Body of pancreas (tissue), 4 donors: ENCODE results near the gene SH3PXD2A. TPM values are rescaled to one million over a fixed set of nuclear protein-coding genes. Genes with fewer than 3 reads are reported as not detected.

Source experiments
- ATAC-seq: fragments of 150-250 bp; one replicate; pipeline ENCODE4 v1.9.1; 2016
- DNase-seq, 4 donors: peaks; one replicate each; pipeline ENCODE4 v3.0.0-alpha.2; 2019
- H3K27ac ChIP-seq, 4 donors: fragments of 200-600 bp; sonication (generic); 1 replicate in 3 of 4; 2 replicates in 1 of 4; pipeline versions ENCODE4 v1.5.1 to v1.6.1; 2016 to 2019; ENCODE audit warnings: mild to moderate bottlenecking in 1 of 4, mixed read lengths in 1 of 4, moderate library complexity in 1 of 4
- H3K27me3 ChIP-seq, 2 donors: fragments of 200-600 bp; sonication (generic); one replicate each; pipeline ENCODE4 v1.6.0; 2016; ENCODE audit warnings: mild to moderate bottlenecking in 1 of 2
- H3K36me3 ChIP-seq, 2 donors: fragments of 200-600 bp; sonication (generic); replicated peaks in 1 of 2; 2 replicates each; pipeline ENCODE4 v1.5.1; 2016; ENCODE audit warnings: low read depth in 2 of 2; ENCODE audit not compliant: insufficient read depth in 1 of 2
- H3K4me1 ChIP-seq: fragments of 200-600 bp; sonication (generic); one replicate; pipeline ENCODE4 v1.6.0; 2016
- H3K4me3 ChIP-seq, 2 donors: fragments of 200-600 bp; sonication (generic); 1 replicate in 1 of 2; 2 replicates in 1 of 2; pipeline ENCODE4 v1.5.1; 2016 to 2019
- H3K9me3 ChIP-seq, 3 donors: fragments of 200-600 bp; sonication (generic); 1 replicate in 2 of 3; 2 replicates in 1 of 3; pipeline ENCODE4 v1.5.1; 2016
- POLR2A ChIP-seq, 3 donors: fragments of 450-650 bp; IDR thresholded peaks; one replicate each; pipeline ENCODE4 v1.6.1; 2016; ENCODE audit warnings: antibody characterized with exemption in 3 of 3, mild to moderate bottlenecking in 2 of 3
- WGBS, 2 donors: methylation state at CpG; one replicate each; pipeline ENCODE4 v1.1.5; 2017; 5-methylcytosine and 5-hydroxymethylcytosine counted together
- intact Hi-C: fragments of 100-400 bp; cut with DNase I; formaldehyde crosslinking; loops from one replicate; pipeline ENCODE4 v1.15.1; 2023
- total RNA-seq, 2 donors: library from RNA; depleted of rRNA; stranded (reverse); fragments of >200 nt; gene quantifications; one replicate each; pipeline ENCODE4 v1.1.0, GENCODE V29; 2016
- TF ChIP-seq, protein P1 (sequence below), 7 experiments: fragments of 450-650 bp in 4 of 7; fragments of 200-600 bp in 3 of 7; sonication (generic) in 3 of 7; IDR thresholded peaks; one replicate each; pipeline ENCODE4 v1.5.1; 2016 to 2019; ENCODE audit warnings: antibody characterized with exemption in 7 of 7

SH3PXD2A gene
- total RNA-seq, 2 donors from 2014 or later, result 7.3 to 9.9 TPM

DNA sequence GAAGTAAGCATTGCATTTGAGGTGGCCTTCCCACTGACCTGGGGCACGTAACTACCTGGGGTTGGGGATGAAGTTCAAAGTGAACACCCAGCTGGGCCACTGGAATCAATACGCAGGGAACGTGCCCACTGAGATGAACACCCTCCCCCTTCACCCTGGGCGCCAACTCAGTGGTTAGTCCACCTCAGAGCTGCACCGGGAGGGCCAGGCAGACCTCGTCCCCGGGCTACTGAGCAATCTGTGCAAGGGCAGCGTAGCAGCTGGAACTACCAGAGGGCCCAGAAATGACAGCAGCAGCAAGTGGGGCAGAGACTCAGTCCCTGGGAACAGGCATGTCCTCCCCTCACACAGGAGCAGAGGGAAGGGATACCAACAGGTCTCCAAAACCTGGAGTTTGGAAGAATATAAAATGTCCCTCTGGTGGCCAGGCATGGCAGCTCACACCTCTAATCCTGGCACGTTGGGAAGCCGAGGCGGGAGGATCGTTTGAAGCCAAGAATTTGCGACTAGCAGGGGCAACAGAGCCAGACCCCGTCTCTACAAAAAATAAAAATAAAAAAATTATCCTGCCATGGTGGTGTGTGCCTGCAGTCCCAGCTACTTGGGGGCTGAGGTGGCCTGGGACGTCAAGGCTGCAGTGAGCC, 143.9 kb downstream of the SH3PXD2A start:
- Histone ChIP-seq H3K27ac (no peak overlapping the region), H3K4me3 (no peak overlapping the region), H3K9me3 (no peaks in the 10 kb centered on the region), H3K4me1 (peaks cover 13% of the 10 kb centered on the region), H3K36me3 (no peaks in the 10 kb centered on the region), H3K27me3 (no peaks in the 10 kb centered on the region)
- WGBS, 2 donors, result 57 to 74% methylated on average over 13 to 15 of the region's 15 CpGs
- TF ChIP-seq POLR2A (IDR thresholded peaks at IDR 0.05), result no peak
- TF ChIP-seq, protein P1, sequence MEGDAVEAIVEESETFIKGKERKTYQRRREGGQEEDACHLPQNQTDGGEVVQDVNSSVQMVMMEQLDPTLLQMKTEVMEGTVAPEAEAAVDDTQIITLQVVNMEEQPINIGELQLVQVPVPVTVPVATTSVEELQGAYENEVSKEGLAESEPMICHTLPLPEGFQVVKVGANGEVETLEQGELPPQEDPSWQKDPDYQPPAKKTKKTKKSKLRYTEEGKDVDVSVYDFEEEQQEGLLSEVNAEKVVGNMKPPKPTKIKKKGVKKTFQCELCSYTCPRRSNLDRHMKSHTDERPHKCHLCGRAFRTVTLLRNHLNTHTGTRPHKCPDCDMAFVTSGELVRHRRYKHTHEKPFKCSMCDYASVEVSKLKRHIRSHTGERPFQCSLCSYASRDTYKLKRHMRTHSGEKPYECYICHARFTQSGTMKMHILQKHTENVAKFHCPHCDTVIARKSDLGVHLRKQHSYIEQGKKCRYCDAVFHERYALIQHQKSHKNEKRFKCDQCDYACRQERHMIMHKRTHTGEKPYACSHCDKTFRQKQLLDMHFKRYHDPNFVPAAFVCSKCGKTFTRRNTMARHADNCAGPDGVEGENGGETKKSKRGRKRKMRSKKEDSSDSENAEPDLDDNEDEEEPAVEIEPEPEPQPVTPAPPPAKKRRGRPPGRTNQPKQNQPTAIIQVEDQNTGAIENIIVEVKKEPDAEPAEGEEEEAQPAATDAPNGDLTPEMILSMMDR (IDR thresholded peaks at IDR 0.05), result no peak
- DNase-seq, result no peak
- intact Hi-C loops, result loop anchor here (5.0 kb wide), 1 partner anchor 146 kb away; the partner anchor contains the start of gene SH3PXD2A
- no peak for ATAC-seq

DNA sequence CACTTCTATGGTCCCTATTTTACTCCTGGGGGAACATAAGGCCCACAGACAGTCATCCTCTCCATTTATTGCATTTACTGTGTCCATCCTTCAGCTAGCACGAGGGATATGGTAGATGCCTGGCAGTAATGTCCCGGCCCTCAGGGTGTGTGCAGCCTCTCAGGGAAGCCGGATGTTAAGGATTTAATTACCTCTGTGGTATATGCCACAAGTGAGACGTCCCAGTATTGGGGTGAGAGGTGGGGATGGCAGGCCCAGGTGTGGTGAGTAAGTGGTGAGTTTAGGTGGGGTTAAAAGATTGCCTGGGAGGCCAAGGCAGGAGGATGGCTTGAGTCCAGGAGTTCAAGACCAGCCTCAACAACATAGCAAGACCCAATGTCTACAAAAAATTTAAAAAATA, 144.9 kb downstream of the SH3PXD2A start:
- no peak for ATAC-seq
- WGBS, 2 donors, result 56 to 69% methylated on average over 4 of the region's 4 CpGs
- intact Hi-C loops, result loop anchor here (5.0 kb wide), 1 partner anchor 147 kb away; the partner anchor contains the start of gene SH3PXD2A

DNA sequence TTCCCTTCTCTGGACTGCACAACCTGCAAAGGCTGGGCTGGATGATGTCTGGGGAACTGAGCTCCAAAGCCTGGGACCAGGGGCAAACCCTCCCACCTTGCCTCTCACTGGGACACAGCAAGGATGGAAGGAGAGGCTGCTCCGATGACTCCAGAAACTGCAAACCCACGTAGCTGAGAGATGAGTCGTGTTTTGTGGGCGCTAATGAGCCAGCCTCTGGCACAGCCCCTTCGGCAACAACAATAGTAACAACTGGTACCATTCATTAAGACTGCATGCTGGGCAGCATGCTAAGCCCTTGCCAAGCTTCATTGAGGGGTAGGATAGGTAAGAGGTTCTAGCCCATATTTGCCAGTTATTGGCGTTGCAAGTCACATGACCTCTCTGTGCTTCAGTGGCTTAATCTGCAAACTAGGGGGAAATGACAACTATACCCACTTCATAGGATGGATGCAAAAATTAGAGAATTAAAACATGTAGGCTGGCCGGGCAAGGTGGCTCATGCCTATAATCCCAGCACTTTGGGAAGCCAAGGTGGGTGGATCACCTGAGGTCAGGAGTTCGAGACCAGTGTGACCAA, 145.9 kb downstream of the SH3PXD2A start:
- Histone ChIP-seq H3K4me1 (no peaks in the 10 kb centered on the region), H3K9me3 (no peaks in the 10 kb centered on the region), H3K27ac (no peak overlapping the region), H3K36me3 (no peaks in the 10 kb centered on the region), H3K27me3 (no peaks in the 10 kb centered on the region), H3K4me3 (no peak overlapping the region)
- 76 to 83% methylated on average over 8 of the region's 8 CpGs for WGBS, 2 donors
- TF ChIP-seq POLR2A (IDR thresholded peaks at IDR 0.05), result no peak
- TF ChIP-seq, protein P1 (IDR thresholded peaks at IDR 0.05), result no peak
- ATAC-seq, result no peak
- intact Hi-C loops, result no loop called here
- no peak for DNase-seq

More for the DNA sequence above, 144.9 kb downstream of the SH3PXD2A start:
- H3K4me3 ChIP-seq, result no peak overlapping the region
- no peak overlapping the region for H3K27ac ChIP-seq
- TF ChIP-seq, protein P1 (IDR thresholded peaks at IDR 0.05), result no peak
- no peak for TF ChIP-seq POLR2A (IDR thresholded peaks at IDR 0.05)
- no peaks in the 10 kb centered on the region for H3K27me3 ChIP-seq
- H3K9me3 ChIP-seq, result no peaks in the 10 kb centered on the region
- H3K36me3 ChIP-seq, result no peaks in the 10 kb centered on the region
- no peak for DNase-seq
- H3K4me1 ChIP-seq, result peaks cover 4% of the 10 kb centered on the region

DNA sequence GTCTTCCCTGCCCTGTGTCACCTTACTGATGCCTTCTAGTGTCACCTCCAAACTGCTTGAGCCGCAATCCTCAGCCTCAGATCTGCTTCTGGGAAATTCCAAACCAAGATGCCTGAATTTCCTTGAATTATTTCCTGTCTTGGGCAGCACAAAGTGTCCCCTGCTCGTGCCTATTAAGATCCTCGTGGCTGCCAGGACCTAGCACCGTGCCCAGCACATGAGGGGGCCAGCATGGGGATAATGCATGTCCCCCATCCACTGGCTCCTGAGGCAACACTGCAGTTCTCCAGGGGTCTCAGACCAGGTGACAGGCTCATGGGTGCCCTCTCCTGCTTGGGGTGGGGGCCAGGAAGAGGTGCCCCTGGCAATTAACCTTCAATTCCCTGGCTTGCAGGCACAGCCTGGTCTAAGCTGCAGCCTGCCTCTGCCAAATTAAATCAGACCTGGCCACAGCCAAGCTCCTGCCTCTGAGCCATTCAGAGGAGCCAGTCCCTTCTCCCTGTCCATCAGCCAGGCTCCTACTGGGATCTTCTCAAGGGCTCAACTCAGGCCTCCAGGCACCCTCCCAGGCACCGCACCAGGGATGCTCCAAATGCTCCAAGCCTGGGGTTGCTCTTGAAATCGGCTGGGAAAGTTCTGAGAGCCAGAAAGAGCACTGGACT, 146.6 kb downstream of the SH3PXD2A start:
- intact Hi-C loops, result no loop called here
- Histone ChIP-seq H3K27me3 (no peaks in the 10 kb centered on the region), H3K36me3 (no peaks in the 10 kb centered on the region), H3K27ac (no peak overlapping the region), H3K9me3 (no peaks in the 10 kb centered on the region), H3K4me1 (no peaks in the 10 kb centered on the region), H3K4me3 (no peak overlapping the region)
- TF ChIP-seq POLR2A (IDR thresholded peaks at IDR 0.05), result no peak
- TF ChIP-seq, protein P1 (IDR thresholded peaks at IDR 0.05), result no peak
- DNase-seq (no peak), ATAC-seq (no peak)
- 63 to 83% methylated on average over 6 of the region's 6 CpGs for WGBS, 2 donors
